Measurements from ENCODE around the gene PSMA8. TPM values are rescaled to one million over a fixed set of nuclear protein-coding genes. Genes with fewer than 3 reads are reported as not detected.
"Not testable (repeated sequence)": the region's sequence is repeated elsewhere in the genome, so short reads cannot be mapped to it uniquely, and the experiment has no call there.

PSMA8 gene
- total RNA-seq, 1 experiment from 2014 or later: not detected

DNA sequence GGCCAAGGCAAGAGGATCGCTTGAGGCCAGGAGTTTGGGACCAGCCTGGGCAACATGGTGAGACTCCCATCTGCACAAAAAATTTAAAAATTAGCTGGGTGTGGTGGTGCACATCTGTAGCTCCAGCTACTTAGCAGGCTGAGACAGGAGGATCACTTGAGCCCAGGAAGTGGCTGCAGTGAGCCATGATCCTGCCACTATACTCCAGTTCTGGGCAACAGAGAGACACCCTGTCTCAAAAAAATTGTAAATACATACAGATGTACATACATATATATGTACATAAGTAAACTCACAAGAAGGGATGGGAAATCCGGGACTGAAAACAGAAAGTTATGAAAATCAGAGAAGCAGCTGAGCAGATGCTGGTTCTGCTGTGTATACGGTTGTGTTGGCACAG is 62.9 kb downstream of the PSMA8 start:
- no peak for TF ChIP-seq EZH2 (IDR thresholded peaks at IDR 0.05; ENCODE audit: low read depth)
- TF ChIP-seq, protein P1, sequence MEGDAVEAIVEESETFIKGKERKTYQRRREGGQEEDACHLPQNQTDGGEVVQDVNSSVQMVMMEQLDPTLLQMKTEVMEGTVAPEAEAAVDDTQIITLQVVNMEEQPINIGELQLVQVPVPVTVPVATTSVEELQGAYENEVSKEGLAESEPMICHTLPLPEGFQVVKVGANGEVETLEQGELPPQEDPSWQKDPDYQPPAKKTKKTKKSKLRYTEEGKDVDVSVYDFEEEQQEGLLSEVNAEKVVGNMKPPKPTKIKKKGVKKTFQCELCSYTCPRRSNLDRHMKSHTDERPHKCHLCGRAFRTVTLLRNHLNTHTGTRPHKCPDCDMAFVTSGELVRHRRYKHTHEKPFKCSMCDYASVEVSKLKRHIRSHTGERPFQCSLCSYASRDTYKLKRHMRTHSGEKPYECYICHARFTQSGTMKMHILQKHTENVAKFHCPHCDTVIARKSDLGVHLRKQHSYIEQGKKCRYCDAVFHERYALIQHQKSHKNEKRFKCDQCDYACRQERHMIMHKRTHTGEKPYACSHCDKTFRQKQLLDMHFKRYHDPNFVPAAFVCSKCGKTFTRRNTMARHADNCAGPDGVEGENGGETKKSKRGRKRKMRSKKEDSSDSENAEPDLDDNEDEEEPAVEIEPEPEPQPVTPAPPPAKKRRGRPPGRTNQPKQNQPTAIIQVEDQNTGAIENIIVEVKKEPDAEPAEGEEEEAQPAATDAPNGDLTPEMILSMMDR (conservative IDR thresholded peaks at IDR 0.05): no peak
- BruUV-seq (replicated peaks): no TSS peak
- no peak overlapping the region for H2AFZ ChIP-seq
- POLR2A ChIA-PET (ENCODE audit: unreplicated experiment): no interaction called here
- no peaks in the 10 kb centered on the region for H3K9me3 ChIP-seq (ENCODE audit: insufficient read depth, low read depth)
- no peak for DNase-seq
- CTCF ChIA-PET: no interaction called here
- H3K79me2 ChIP-seq (ENCODE audit: low read depth): no peaks in the 10 kb centered on the region
- no peak overlapping the region for H3K27ac ChIP-seq
- H3K36me3 ChIP-seq (ENCODE audit: low read depth): no peaks in the 10 kb centered on the region
- H3K27me3 ChIP-seq (ENCODE audit: insufficient read depth, low read depth): no peaks in the 10 kb centered on the region
- H3K9me2 ChIP-seq (ENCODE audit: insufficient read depth): no peaks in the 10 kb centered on the region
- H3F3A ChIP-seq (ENCODE audit: insufficient read depth, low read depth): no peaks in the 10 kb centered on the region
- H3K4me3 ChIP-seq: no peak overlapping the region
- H3K4me2 ChIP-seq: no peak overlapping the region
- intact Hi-C loops (cut with micrococcal nuclease; ENCODE audit: unreplicated experiment): no loop called here
- no peaks in the 10 kb centered on the region for H3K4me1 ChIP-seq (replicated peaks; ENCODE audit: insufficient read depth)
- H4K20me1 ChIP-seq (ENCODE audit: insufficient read depth): no peaks in the 10 kb centered on the region

DNA sequence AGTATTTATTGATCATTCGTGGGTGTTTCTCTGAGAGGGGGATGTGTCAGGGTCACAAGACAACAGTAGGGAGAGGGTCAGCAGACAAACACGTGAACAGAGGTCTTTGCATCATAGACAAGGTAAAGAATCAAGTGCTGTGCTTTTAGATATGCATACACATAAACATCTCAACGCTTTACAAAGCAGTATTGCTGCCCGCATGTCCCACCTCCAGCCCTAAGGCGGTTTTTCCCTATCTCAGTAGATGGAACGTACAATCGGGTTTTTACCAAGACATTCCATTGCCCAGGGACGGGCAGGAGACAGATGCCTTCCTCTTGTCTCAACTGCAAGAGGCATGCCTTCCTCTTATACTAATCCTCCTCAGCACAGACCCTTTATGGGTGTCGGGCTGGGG is 68.3 kb downstream of the PSMA8 start:
- intact Hi-C loops (cut with micrococcal nuclease; ENCODE audit: unreplicated experiment); H3F3A ChIP-seq (ENCODE audit: insufficient read depth, low read depth); H2AFZ ChIP-seq; CTCF ChIA-PET; H3K36me3 ChIP-seq (ENCODE audit: low read depth); H3K27ac ChIP-seq; POLR2A ChIA-PET (ENCODE audit: unreplicated experiment); H3K4me2 ChIP-seq; H3K4me3 ChIP-seq; BruUV-seq (replicated peaks); DNase-seq; H3K9me2 ChIP-seq (ENCODE audit: insufficient read depth); H3K79me2 ChIP-seq (ENCODE audit: low read depth); H3K4me1 ChIP-seq (replicated peaks; ENCODE audit: insufficient read depth); H3K9me3 ChIP-seq (ENCODE audit: insufficient read depth, low read depth); H3K27me3 ChIP-seq (ENCODE audit: insufficient read depth, low read depth); H4K20me1 ChIP-seq (ENCODE audit: insufficient read depth): not testable (repeated sequence)

DNA sequence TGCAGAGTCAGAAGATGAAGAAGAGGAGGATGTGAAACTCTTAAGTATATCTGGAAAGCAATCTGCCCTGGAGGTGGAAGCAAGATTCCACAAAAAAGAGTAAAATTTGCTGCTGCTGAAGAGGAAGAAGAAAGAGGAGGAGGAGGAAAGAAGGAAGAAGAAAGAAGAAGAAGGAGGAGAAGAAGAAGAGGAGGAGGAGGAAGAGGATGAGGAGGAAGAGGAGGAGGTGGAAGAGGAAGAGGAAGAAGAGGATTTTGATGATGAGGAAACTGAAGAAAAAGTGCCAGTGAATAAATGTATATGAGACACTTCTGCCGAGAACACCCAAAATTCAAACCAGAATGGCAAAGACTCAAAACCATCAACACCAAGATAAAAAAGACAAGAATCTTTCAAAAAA is 71.6 kb downstream of the PSMA8 start:
- no peaks in the 10 kb centered on the region for H4K20me1 ChIP-seq (ENCODE audit: insufficient read depth)
- no TSS peak for BruUV-seq (replicated peaks)
- no peaks in the 10 kb centered on the region for H3K4me1 ChIP-seq (replicated peaks; ENCODE audit: insufficient read depth)
- no peaks in the 10 kb centered on the region for H3K79me2 ChIP-seq (ENCODE audit: low read depth)
- no peak overlapping the region for H2AFZ ChIP-seq
- POLR2A ChIA-PET (ENCODE audit: unreplicated experiment): no interaction called here
- no peaks in the 10 kb centered on the region for H3K27me3 ChIP-seq (ENCODE audit: insufficient read depth, low read depth)
- intact Hi-C loops (cut with micrococcal nuclease; ENCODE audit: unreplicated experiment): no loop called here
- no peak overlapping the region for H3K4me2 ChIP-seq
- no peak overlapping the region for H3K4me3 ChIP-seq
- H3F3A ChIP-seq (ENCODE audit: insufficient read depth, low read depth): no peaks in the 10 kb centered on the region
- DNase-seq: no peak
- H3K9me3 ChIP-seq (ENCODE audit: insufficient read depth, low read depth): no peaks in the 10 kb centered on the region
- CTCF ChIA-PET: no interaction called here
- TF ChIP-seq, protein P1 (conservative IDR thresholded peaks at IDR 0.05): no peak
- no peak overlapping the region for H3K27ac ChIP-seq
- H3K9me2 ChIP-seq (ENCODE audit: insufficient read depth): no peaks in the 10 kb centered on the region
- no peaks in the 10 kb centered on the region for H3K36me3 ChIP-seq (ENCODE audit: low read depth)

DNA sequence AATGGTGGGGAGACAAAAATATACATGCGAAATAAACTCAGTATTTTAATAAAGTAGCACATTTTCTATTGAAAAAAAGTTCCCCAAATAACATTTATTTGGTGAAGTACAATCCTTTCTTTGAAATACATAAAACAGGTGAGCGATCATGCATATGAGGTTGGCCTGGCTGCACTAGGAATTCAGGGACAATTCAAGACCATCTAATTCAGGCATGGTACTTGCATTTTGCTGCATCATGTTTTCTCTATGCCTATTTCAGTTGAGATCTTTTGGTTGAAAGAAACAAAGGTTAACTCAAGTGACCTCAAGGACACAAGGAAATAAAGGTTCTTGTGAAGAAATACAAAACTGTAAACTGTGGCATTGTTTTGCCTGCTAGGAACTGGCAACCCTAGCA is 72.8 kb downstream of the PSMA8 start:
- Histone ChIP-seq H3F3A (ENCODE audit: insufficient read depth, low read depth) (no peaks in the 10 kb centered on the region), H3K27ac (no peak overlapping the region), H3K9me3 (ENCODE audit: insufficient read depth, low read depth) (no peaks in the 10 kb centered on the region), H3K36me3 (ENCODE audit: low read depth) (no peaks in the 10 kb centered on the region), H4K20me1 (ENCODE audit: insufficient read depth) (no peaks in the 10 kb centered on the region), H2AFZ (no peak overlapping the region), H3K4me2 (no peak overlapping the region), H3K27me3 (ENCODE audit: insufficient read depth, low read depth) (no peaks in the 10 kb centered on the region), H3K4me3 (no peak overlapping the region), H3K79me2 (ENCODE audit: low read depth) (no peaks in the 10 kb centered on the region), H3K4me1 (replicated peaks; ENCODE audit: insufficient read depth) (no peaks in the 10 kb centered on the region), H3K9me2 (ENCODE audit: insufficient read depth) (no peaks in the 10 kb centered on the region)
- intact Hi-C loops (cut with micrococcal nuclease; ENCODE audit: unreplicated experiment): no loop called here
- no peak for DNase-seq
- BruUV-seq (replicated peaks): no TSS peak
- ChIA-PET CTCF (no interaction called here), POLR2A (ENCODE audit: unreplicated experiment) (no interaction called here)
- TF ChIP-seq, protein P1 (conservative IDR thresholded peaks at IDR 0.05): no peak
- no peak for TF ChIP-seq EZH2 (IDR thresholded peaks at IDR 0.05; ENCODE audit: low read depth)
